ENCODE measurements around the gene HABP2.

DNA sequence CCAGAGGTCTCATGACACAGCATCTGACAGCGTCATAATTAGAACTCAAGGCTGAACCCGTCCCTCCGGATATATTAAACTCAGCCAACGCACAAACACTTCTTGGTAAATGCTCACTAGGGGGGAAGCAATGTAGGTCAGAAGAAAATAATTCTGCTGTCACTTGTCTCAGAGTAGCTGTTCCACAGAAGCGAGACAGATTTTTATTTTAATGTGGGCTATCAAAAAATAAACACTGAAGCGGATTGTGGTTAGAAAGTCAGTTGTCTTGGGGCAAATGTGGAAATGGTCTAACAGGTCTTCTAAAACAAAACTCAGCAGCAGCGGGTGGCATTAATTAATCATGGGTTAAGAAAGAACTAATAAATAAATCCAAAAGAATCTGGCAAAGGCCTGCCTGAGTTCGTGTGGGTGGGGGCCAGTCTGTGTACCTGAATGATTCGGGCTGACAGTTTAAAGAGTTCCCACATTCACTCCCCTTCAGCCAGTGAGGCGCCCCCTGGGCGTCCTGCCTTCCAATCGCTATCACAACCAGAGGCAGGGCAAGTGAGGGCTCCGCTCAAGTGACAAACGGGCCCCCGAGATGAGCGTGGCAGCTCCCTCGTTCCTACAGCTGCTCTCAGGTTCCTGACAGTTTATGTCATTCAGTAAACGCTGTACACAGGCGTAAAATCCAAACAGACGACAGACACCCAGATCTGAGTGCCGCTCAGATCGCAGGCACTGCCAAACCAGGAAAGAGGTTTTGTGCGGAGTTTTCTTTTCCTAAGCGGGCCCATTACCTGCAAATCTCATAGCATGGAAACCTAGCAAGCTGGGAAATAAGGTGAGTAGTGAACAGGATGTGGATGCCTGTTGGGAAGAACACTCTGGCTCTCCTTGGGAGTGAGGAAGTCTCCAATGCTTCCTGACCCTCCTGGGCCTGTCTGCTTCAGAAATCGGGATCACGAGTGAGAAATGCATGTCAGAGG is 58.1 kb downstream of the HABP2 start:
- TF ChIP-seq TAF1 (IDR thresholded peaks at IDR 0.05; ENCODE audit: low read depth) = no peak
- peak; percentile 51 for TF ChIP-seq POLR2AphosphoS5 (IDR thresholded peaks at IDR 0.05)
- TF ChIP-seq, protein P1, sequence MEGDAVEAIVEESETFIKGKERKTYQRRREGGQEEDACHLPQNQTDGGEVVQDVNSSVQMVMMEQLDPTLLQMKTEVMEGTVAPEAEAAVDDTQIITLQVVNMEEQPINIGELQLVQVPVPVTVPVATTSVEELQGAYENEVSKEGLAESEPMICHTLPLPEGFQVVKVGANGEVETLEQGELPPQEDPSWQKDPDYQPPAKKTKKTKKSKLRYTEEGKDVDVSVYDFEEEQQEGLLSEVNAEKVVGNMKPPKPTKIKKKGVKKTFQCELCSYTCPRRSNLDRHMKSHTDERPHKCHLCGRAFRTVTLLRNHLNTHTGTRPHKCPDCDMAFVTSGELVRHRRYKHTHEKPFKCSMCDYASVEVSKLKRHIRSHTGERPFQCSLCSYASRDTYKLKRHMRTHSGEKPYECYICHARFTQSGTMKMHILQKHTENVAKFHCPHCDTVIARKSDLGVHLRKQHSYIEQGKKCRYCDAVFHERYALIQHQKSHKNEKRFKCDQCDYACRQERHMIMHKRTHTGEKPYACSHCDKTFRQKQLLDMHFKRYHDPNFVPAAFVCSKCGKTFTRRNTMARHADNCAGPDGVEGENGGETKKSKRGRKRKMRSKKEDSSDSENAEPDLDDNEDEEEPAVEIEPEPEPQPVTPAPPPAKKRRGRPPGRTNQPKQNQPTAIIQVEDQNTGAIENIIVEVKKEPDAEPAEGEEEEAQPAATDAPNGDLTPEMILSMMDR (IDR thresholded peaks at IDR 0.05; ENCODE audit: poor library complexity, severe bottlenecking) = no peak
- no peak for TF ChIP-seq SMC3 (conservative IDR thresholded peaks at IDR 0.05; ENCODE audit: poor library complexity)
- TF ChIP-seq EP300 (conservative IDR thresholded peaks at IDR 0.05; ENCODE audit: poor library complexity, severe bottlenecking) = peak; percentile 78
- TF ChIP-seq RAD21 (conservative IDR thresholded peaks at IDR 0.05) = no peak
